ENCODE data around the gene CNNM1.

DNA sequence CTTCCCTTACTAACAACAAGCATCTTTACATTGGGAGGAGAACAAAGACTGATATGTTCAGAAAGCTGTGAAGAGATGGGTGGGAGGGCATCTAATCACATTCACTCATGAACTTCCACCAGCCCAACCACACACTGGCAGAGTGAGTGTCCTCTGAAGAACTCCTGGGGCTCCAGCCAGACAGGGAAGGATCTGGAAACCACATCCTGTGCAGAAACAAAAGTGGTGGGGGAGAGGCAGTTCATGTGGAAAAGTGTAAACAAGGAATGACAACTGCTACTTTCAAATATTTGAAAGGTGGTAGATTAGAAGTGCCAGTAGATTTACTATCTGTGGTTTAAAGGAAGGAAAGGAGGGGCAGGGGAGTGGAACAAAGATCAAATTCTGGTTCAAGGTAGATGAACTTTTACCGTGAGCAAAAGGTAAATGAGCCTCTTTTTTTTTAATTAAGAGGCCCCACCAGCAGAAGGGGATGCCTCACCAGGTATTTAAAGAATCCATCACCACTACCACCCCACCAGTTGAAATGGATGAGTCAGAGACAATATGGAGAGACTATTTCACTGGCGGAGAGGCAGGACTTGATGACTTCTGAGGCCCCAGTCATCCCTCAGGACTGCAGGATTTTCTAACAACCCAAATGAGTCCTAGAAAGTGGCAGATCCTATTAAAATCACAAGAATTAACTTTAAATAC, 66.7 kb downstream of the CNNM1 start:
- TF ChIP-seq CTCF (IDR thresholded peaks at IDR 0.05; ENCODE audit: extremely low read depth in 1 of 2, insufficient read depth in 1 of 2, low read depth in 1 of 2, low read length in 2 of 2) (no peak), POLR2A (IDR thresholded peaks at IDR 0.05; ENCODE audit: low read depth, low read length) (no peak), EZH2 (IDR thresholded peaks at IDR 0.05; ENCODE audit: borderline replicate concordance, low read depth, low read length, severe bottlenecking) (no peak)

All from endothelial cell of umbilical vein (primary cell).